H1 (cell line): Measurements from ENCODE around the gene RCOR2. TPM values are rescaled to one million over a fixed set of nuclear protein-coding genes. Genes with fewer than 3 reads are reported as not detected.

Source experiments
- EP300 ChIP-seq, 2 experiments: IDR thresholded peaks; 1 replicate in 1 of 2; 2 replicates in 1 of 2; pipeline ENCODE4 v1.6.1; 2011 to 2012; ENCODE audit warnings: low read depth in 2 of 2, low read length in 2 of 2, mild to moderate bottlenecking in 2 of 2, borderline replicate concordance in 1 of 2, inconsistent platforms in 1 of 2, moderate library complexity in 1 of 2
- USF2 ChIP-seq: IDR thresholded peaks from 2 replicates; pipeline ENCODE4 v1.6.1; 2011; ENCODE audit warnings: low read length, improper control_type of control experiment
- polyA plus RNA-seq, 7 experiments: library from polyadenylated mRNA; depleted of rRNA in 3 of 7; stranded (reverse) in 5 of 7; unstranded in 2 of 7; fragments of >200 nt in 5 of 7; fragments of 200-250 nt in 2 of 7; gene quantifications; 1 replicate in 5 of 7; 2 replicates in 1 of 7; 4 replicates in 1 of 7; pipeline versions ENCODE4 v1.2.1 to v1.2.3, GENCODE V29; 2011 to 2013; ENCODE audit warnings: missing spikeins in 2 of 7, mixed read lengths in 2 of 7
- total RNA-seq: library from RNA; stranded (reverse); fragmentation: NEBNext Ultra II Directional; extraction: Animal tissue kit (Norgen Biotek cat#: 25700); gene quantifications from 2 replicates; pipeline ENCODE4 v1.2.1, GENCODE V29; 2021

Gene RCOR2
- total and polyA plus RNA-seq, 2 of the 8 experiments (the other 6 are each of a cell fraction or from before 2014, with no cell fraction given), result 54.6 to 78.0 TPM

- TF ChIP-seq EP300 (IDR thresholded peaks at IDR 0.05; ENCODE audit: borderline replicate concordance in 1 of 2, low read depth in 2 of 2, low read length in 2 of 2) (no peak), USF2 (no peak)
These were observed 13.1 kb downstream of the RCOR2 start (continued) for GRCh38 chr11:63903884-63904283.
